ENCODE results near the gene PDCD2L.

Gene PDCD2L

GRCh38 chr19:34474233-34474989 lies 70.2 kb downstream of the PDCD2L start:
- no peak for DNase-seq

- DNase-seq = no peak
These were observed 71.1 kb downstream of the PDCD2L start for GRCh38 chr19:34475026-34475974.
